Keratinocyte (primary cell): Measurements from ENCODE around the gene LAP3. TPM values are rescaled to one million over a fixed set of nuclear protein-coding genes. Genes with fewer than 3 reads are reported as not detected.

Experiments
- DNase-seq: peaks from one replicate; pipeline ENCODE4 v3.0.0-alpha.2; 2011; ENCODE audit warnings: low read depth, missing footprints, low spot score
- FAIRE-seq: peaks from 2 replicates; lab custom pipeline; 2011; peaks lifted over from hg19 to GRCh38; lab: Jason Lieb, UNC
- H2AFZ ChIP-seq: 2 replicates; pipeline ENCODE4 v1.6.0; 2012; ENCODE audit warnings: low read length, control low read depth, inconsistent platforms; ENCODE audit not compliant: control insufficient read depth
- H3K27ac ChIP-seq: 2 replicates; pipeline ENCODE4 v1.5.1; 2011; ENCODE audit warnings: low read length; ENCODE audit not compliant: control insufficient read depth, insufficient read depth
- H3K27me3 ChIP-seq: 3 replicates; pipeline ENCODE4 v1.6.0; 2011; ENCODE audit warnings: low read length; ENCODE audit not compliant: control insufficient read depth, insufficient read depth; ENCODE audit errors: extremely low read depth
- H3K36me3 ChIP-seq, 2 experiments: 2 replicates in 1 of 2; 3 replicates in 1 of 2; pipeline ENCODE4 v1.5.1; 2011; ENCODE audit warnings: low read length in 2 of 2, mild to moderate bottlenecking in 1 of 2; ENCODE audit not compliant: control insufficient read depth in 2 of 2, insufficient read depth in 2 of 2; ENCODE audit errors: extremely low read depth in 1 of 2
- H3K4me1 ChIP-seq: 3 replicates; pipeline ENCODE4 v1.5.1; 2011; ENCODE audit warnings: low read length; ENCODE audit not compliant: control insufficient read depth, insufficient read depth; ENCODE audit errors: extremely low read depth
- H3K4me2 ChIP-seq: 3 replicates; pipeline ENCODE4 v1.6.0; 2011; ENCODE audit warnings: low read depth, low read length; ENCODE audit not compliant: control insufficient read depth, insufficient read depth; ENCODE audit errors: extremely low read depth
- H3K4me3 ChIP-seq, 3 experiments: fragments of 200-600 bp in 1 of 3; sonication (generic) in 1 of 3; 2 replicates in 2 of 3; 3 replicates in 1 of 3; pipeline ENCODE4 v1.5.1; 2011 to 2016; ENCODE audit warnings: low read length in 3 of 3, mild to moderate bottlenecking in 3 of 3, control low read depth in 2 of 3, inconsistent platforms in 1 of 3, low read depth in 1 of 3, mixed read lengths in 1 of 3, mixed run types in 1 of 3, moderate library complexity in 1 of 3; ENCODE audit not compliant: control insufficient read depth in 2 of 3, insufficient read depth in 2 of 3; ENCODE audit errors: extremely low read depth in 1 of 3
- H3K79me2 ChIP-seq: 2 replicates; pipeline ENCODE4 v1.6.0; 2012; ENCODE audit warnings: low read length; ENCODE audit not compliant: control insufficient read depth, insufficient read depth
- H3K9ac ChIP-seq: 3 replicates; pipeline ENCODE4 v1.6.0; 2011; ENCODE audit warnings: low read length; ENCODE audit not compliant: control insufficient read depth, insufficient read depth; ENCODE audit errors: extremely low read depth
- H3K9me1 ChIP-seq: 3 replicates; pipeline ENCODE4 v1.6.0; 2011; ENCODE audit warnings: low read length; ENCODE audit not compliant: control insufficient read depth, insufficient read depth; ENCODE audit errors: extremely low read depth
- H3K9me3 ChIP-seq: 2 replicates; pipeline ENCODE4 v1.5.1; 2012; ENCODE audit warnings: low read depth, low read length; ENCODE audit not compliant: control insufficient read depth
- H4K20me1 ChIP-seq: 3 replicates; pipeline ENCODE4 v1.6.0; 2011; ENCODE audit warnings: low read length; ENCODE audit not compliant: control insufficient read depth, insufficient read depth; ENCODE audit errors: extremely low read depth
- EZH2 ChIP-seq: IDR thresholded peaks from one replicate; pipeline ENCODE4 v1.6.1; 2012; ENCODE audit warnings: inconsistent platforms, mild to moderate bottlenecking, low read length, moderate library complexity
- dilution Hi-C: fragments of 300-500 bp; cut with MboI; formaldehyde crosslinking; loops from one replicate; pipeline ENCODE4 v1.7.0; 2020; ENCODE audit warnings: low sequenced_read_pairs; ENCODE audit not compliant: extremely low pct_ligation_motif_present
- polyA plus RNA-seq, 5 experiments: library from polyadenylated mRNA; depleted of rRNA in 3 of 5; stranded (reverse) in 3 of 5; stranded (forward) in 1 of 5; unstranded in 1 of 5; fragments of >200 nt; gene quantifications; 1 replicate in 1 of 5; 2 replicates in 3 of 5; 3 replicates in 1 of 5; pipeline versions ENCODE4 v1.2.1 to v1.2.3, GENCODE V29; 2011 to 2012; ENCODE audit warnings: missing spikeins in 2 of 5, low read depth in 1 of 5, low replicate concordance in 1 of 5
- TF ChIP-seq, protein P1 (sequence below), 3 experiments: IDR thresholded peaks in 1 of 3; conservative IDR thresholded peaks in 1 of 3; optimal IDR thresholded peaks in 1 of 3; 2 replicates in 2 of 3; 3 replicates in 1 of 3; pipeline versions ENCODE3 to v1.5.1; 2011; ENCODE audit warnings: low read length in 3 of 3, mild to moderate bottlenecking in 3 of 3, moderate library complexity in 2 of 3, control low read depth in 1 of 3, inconsistent platforms in 1 of 3; ENCODE audit not compliant: insufficient read depth in 2 of 3; ENCODE audit errors: extremely low read depth in 1 of 3

LAP3 gene
- polyA plus RNA-seq, 1 donor (not counting 4 experiments of a cell fraction or from before 2014, with no cell fraction given): 84.8 TPM

DNA sequence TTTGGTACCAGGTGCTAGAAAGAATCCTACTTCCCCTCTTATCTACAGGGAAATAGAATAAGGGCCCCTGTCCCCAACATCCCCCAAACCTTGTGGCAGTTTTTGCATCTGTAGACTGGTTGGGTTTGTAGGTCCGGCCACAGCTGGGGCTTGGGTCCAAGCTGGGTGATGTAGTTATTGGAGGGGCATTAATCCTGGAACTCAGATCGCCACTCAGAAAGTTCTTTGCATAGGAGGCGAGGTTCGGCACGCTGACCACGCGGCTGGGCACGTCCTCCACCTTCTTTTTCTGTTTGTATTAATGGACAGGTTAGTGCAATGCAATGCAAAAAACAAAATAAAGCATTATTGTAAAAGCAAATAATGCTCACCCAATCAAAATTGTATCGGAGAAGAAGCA is 56.6 kb downstream of the LAP3 start:
- Histone ChIP-seq H3K9me3 (no peaks in the 10 kb centered on the region), H3K9me1 (no peaks in the 10 kb centered on the region), H3K36me3 (peaks cover 15 to 17% of the 10 kb centered on the region in 2 experiments), H3K4me3 (no peak overlapping the region), H3K9ac (no peak overlapping the region), H3K27ac (no peak overlapping the region), H2AFZ (no peak overlapping the region), H3K4me2 (no peak overlapping the region), H3K27me3 (no peaks in the 10 kb centered on the region), H3K79me2 (peaks cover 1% of the 10 kb centered on the region), H4K20me1 (peaks cover 2% of the 10 kb centered on the region), H3K4me1 (no peaks in the 10 kb centered on the region)
- FAIRE-seq (no peak), DNase-seq (no peak)
- no peak for TF ChIP-seq EZH2
- TF ChIP-seq, protein P1, sequence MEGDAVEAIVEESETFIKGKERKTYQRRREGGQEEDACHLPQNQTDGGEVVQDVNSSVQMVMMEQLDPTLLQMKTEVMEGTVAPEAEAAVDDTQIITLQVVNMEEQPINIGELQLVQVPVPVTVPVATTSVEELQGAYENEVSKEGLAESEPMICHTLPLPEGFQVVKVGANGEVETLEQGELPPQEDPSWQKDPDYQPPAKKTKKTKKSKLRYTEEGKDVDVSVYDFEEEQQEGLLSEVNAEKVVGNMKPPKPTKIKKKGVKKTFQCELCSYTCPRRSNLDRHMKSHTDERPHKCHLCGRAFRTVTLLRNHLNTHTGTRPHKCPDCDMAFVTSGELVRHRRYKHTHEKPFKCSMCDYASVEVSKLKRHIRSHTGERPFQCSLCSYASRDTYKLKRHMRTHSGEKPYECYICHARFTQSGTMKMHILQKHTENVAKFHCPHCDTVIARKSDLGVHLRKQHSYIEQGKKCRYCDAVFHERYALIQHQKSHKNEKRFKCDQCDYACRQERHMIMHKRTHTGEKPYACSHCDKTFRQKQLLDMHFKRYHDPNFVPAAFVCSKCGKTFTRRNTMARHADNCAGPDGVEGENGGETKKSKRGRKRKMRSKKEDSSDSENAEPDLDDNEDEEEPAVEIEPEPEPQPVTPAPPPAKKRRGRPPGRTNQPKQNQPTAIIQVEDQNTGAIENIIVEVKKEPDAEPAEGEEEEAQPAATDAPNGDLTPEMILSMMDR (optimal IDR thresholded peaks at IDR 0.05 in 1 of 3, IDR thresholded peaks at IDR 0.05 in 1 of 3, conservative IDR thresholded peaks at IDR 0.05 in 1 of 3; ENCODE audit: extremely low read depth in 1 of 3, insufficient read depth in 2 of 3, low read length in 3 of 3): no peak
- dilution Hi-C loops: no loop called here

DNA sequence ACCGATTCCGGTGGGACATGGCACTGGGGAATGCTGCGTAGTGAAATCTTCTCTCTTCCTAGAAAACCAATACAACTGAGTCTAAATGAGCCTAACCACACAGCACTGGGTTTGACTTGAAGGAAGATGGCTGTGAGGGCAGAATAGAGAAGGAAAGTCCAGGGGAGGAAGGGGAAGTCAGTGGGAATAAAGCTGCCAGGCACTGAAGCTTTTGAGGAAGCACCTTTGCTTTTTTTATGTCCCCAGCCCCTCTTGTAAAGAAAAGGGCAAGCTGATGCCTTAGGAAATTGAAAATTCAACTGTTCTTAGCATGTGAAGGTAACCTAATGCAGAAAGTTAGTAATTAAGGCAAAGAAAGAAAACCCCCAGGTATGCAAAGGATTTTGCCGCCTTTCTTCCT is 58.1 kb downstream of the LAP3 start:
- DNase-seq (no peak), FAIRE-seq (no peak)
- dilution Hi-C loops: no loop called here
- no peak overlapping the region for H3K4me2 ChIP-seq
- no peak overlapping the region for H3K27ac ChIP-seq
- TF ChIP-seq, protein P1 (optimal IDR thresholded peaks at IDR 0.05 in 1 of 3, IDR thresholded peaks at IDR 0.05 in 1 of 3, conservative IDR thresholded peaks at IDR 0.05 in 1 of 3; ENCODE audit: extremely low read depth in 1 of 3, insufficient read depth in 2 of 3, low read length in 3 of 3): no peak
- TF ChIP-seq EZH2: no peak
- H2AFZ ChIP-seq: no peak overlapping the region
- H3K4me1 ChIP-seq: no peaks in the 10 kb centered on the region
- H4K20me1 ChIP-seq: peaks cover 2% of the 10 kb centered on the region
- H3K9me3 ChIP-seq: no peaks in the 10 kb centered on the region
- no peaks in the 10 kb centered on the region for H3K27me3 ChIP-seq
- peaks cover 12 to 19% of the 10 kb centered on the region in 2 experiments for H3K36me3 ChIP-seq
- H3K9ac ChIP-seq: no peak overlapping the region
- H3K4me3 ChIP-seq: no peak overlapping the region
- no peaks in the 10 kb centered on the region for H3K79me2 ChIP-seq
- H3K9me1 ChIP-seq: no peaks in the 10 kb centered on the region
